Measurements from ENCODE around the gene MEGF8. TPM values are rescaled to one million over a fixed set of nuclear protein-coding genes. Genes with fewer than 3 reads are reported as not detected.

MEGF8 gene
- total and polyA plus RNA-seq, 2 of the 13 experiments (the other 11 are each of a cell fraction or from before 2014, with no cell fraction given), result 4.0 to 8.8 TPM

- TF ChIP-seq PRDM4 (CRISPR knock-in tag; IDR thresholded peaks at IDR 0.05; ENCODE audit: borderline replicate concordance), result no peak
- TF ChIP-seq ZFP37 (CRISPR knock-in tag; IDR thresholded peaks at IDR 0.05; ENCODE audit: borderline replicate concordance), result no peak
- no peak for TF ChIP-seq ZNF589 (CRISPR knock-in tag; conservative IDR thresholded peaks at IDR 0.05)
- no peak for TF ChIP-seq ATF5 (CRISPR knock-in tag; IDR thresholded peaks at IDR 0.05; ENCODE audit: low read depth)
- TF ChIP-seq ZNF446 (CRISPR knock-in tag; IDR thresholded peaks at IDR 0.05), result no peak
- TF ChIP-seq RAD21 (CRISPR knock-in tag; IDR thresholded peaks at IDR 0.05), result no peak
- TF ChIP-seq THAP9 (CRISPR knock-in tag; IDR thresholded peaks at IDR 0.05; ENCODE audit: borderline replicate concordance), result no peak
- no peak for TF ChIP-seq NBN (conservative IDR thresholded peaks at IDR 0.05)
- TF ChIP-seq TMF1 (CRISPR knock-in tag; IDR thresholded peaks at IDR 0.05; ENCODE audit: low read depth), result no peak
- TF ChIP-seq NFKB2 (CRISPR knock-in tag; IDR thresholded peaks at IDR 0.05; ENCODE audit: borderline replicate concordance), result no peak
- TF ChIP-seq ATF3 (CRISPR knock-in tag; IDR thresholded peaks at IDR 0.05), result peak; percentile 88
- TF ChIP-seq ARNT2 (CRISPR knock-in tag; IDR thresholded peaks at IDR 0.05; ENCODE audit: low read depth), result no peak
- 0 out of 2 replicates have a peak, but pooled peaks have one; percentile 7 for TF ChIP-seq ZNF12 (CRISPR knock-in tag; IDR thresholded peaks at IDR 0.05)
- TF ChIP-seq FOXK2 (IDR thresholded peaks at IDR 0.05), result no peak
- no peak for TF ChIP-seq STAG1 (CRISPR knock-in tag; IDR thresholded peaks at IDR 0.05)
- TF ChIP-seq HOXA9 (CRISPR knock-in tag; IDR thresholded peaks at IDR 0.05; ENCODE audit: borderline replicate concordance), result no peak
- TF ChIP-seq ARID3A (IDR thresholded peaks at IDR 0.05; ENCODE audit: low read depth, low read length), result no peak
- TF ChIP-seq POLR2A (IDR thresholded peaks at IDR 0.05; ENCODE audit: insufficient read depth in 1 of 2, low read depth in 2 of 2, low read length in 2 of 2), result peak in 1 of 2 experiments; percentile 56; a peak in 2 of 4 replicates
- no peak for TF ChIP-seq SMC3 (IDR thresholded peaks at IDR 0.05; ENCODE audit: low read length)
- TF ChIP-seq NFRKB (IDR thresholded peaks at IDR 0.05), result no peak
- peak; percentile 11; the same call in 1 of the 2 replicates for TF ChIP-seq KDM1A (CRISPR knock-in tag; IDR thresholded peaks at IDR 0.05)
- no peak for TF ChIP-seq TEF (CRISPR knock-in tag; IDR thresholded peaks at IDR 0.05)
Observed at GRCh38 chr19:42281827-42282762, 43.3 kb upstream of the MEGF8 start (continued).
